ENCODE measurements around the gene ARL15.

GRCh38 chr5:53895091-53895683 is 415.2 kb downstream of the ARL15 start:
- TF ChIP-seq, protein P1, sequence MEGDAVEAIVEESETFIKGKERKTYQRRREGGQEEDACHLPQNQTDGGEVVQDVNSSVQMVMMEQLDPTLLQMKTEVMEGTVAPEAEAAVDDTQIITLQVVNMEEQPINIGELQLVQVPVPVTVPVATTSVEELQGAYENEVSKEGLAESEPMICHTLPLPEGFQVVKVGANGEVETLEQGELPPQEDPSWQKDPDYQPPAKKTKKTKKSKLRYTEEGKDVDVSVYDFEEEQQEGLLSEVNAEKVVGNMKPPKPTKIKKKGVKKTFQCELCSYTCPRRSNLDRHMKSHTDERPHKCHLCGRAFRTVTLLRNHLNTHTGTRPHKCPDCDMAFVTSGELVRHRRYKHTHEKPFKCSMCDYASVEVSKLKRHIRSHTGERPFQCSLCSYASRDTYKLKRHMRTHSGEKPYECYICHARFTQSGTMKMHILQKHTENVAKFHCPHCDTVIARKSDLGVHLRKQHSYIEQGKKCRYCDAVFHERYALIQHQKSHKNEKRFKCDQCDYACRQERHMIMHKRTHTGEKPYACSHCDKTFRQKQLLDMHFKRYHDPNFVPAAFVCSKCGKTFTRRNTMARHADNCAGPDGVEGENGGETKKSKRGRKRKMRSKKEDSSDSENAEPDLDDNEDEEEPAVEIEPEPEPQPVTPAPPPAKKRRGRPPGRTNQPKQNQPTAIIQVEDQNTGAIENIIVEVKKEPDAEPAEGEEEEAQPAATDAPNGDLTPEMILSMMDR (IDR thresholded peaks at IDR 0.05): no peak
- TF ChIP-seq EZH2 (IDR thresholded peaks at IDR 0.05; ENCODE audit: borderline replicate concordance, insufficient read depth, low read depth, low read length, poor library complexity, severe bottlenecking): no peak

All from B cell (primary cell).